HepG2 (cell line): ENCODE measurements around the gene TF. TPM values are rescaled to one million over a fixed set of nuclear protein-coding genes. Genes with fewer than 3 reads are reported as not detected.

ENCODE experiments used
- AGO2 ChIP-seq: fragments of 200-400 bp; formaldehyde crosslinking; optimal IDR thresholded peaks from 2 replicates; pipeline ENCODE3; 2017; ENCODE audit warnings: mild to moderate bottlenecking, low read depth, low read length, moderate library complexity
- ARID5B ChIP-seq: IDR thresholded peaks from 2 replicates; pipeline ENCODE4 v1.4.0; 2020; ENCODE audit warnings: mild to moderate bottlenecking, missing genetic modification reagents
- CENPX ChIP-seq: sonication (generic); formaldehyde crosslinking; IDR thresholded peaks from 2 replicates; pipeline ENCODE4 v1.9.0; 2021; ENCODE audit warnings: mild to moderate bottlenecking, missing genetic modification reagents, moderate library complexity
- GZF1 ChIP-seq: sonication (generic); formaldehyde crosslinking; IDR thresholded peaks from 2 replicates; pipeline ENCODE4 v1.5.1; 2020; ENCODE audit warnings: mild to moderate bottlenecking, missing genetic modification reagents
- KLF12 ChIP-seq: sonication (generic); formaldehyde crosslinking; IDR thresholded peaks from 2 replicates; pipeline ENCODE4 v1.4.0; 2020; ENCODE audit warnings: missing genetic modification reagents, borderline replicate concordance
- RBAK ChIP-seq: sonication (generic); formaldehyde crosslinking; IDR thresholded peaks from 2 replicates; pipeline ENCODE4 v1.5.1; 2020; ENCODE audit warnings: mild to moderate bottlenecking, missing genetic modification reagents
- SATB2 ChIP-seq: sonication (generic); formaldehyde crosslinking; IDR thresholded peaks from 2 replicates; pipeline ENCODE4 v1.5.0; 2020; ENCODE audit warnings: missing genetic modification reagents
- SCMH1 ChIP-seq: sonication (generic); formaldehyde crosslinking; IDR thresholded peaks from 2 replicates; pipeline ENCODE4 v1.9.0; 2021; ENCODE audit warnings: missing genetic modification reagents, mild to moderate bottlenecking, borderline replicate concordance
- TBP ChIP-seq: sonication (generic); formaldehyde crosslinking; IDR thresholded peaks from 2 replicates; pipeline ENCODE4 v1.5.0; 2020; ENCODE audit warnings: missing genetic modification reagents
- TIGD3 ChIP-seq: sonication (generic); formaldehyde crosslinking; IDR thresholded peaks from 2 replicates; pipeline ENCODE4 v1.5.1; 2020; ENCODE audit warnings: mild to moderate bottlenecking, missing genetic modification reagents, borderline replicate concordance
- ZKSCAN8 ChIP-seq: IDR thresholded peaks from 2 replicates; pipeline ENCODE4 v1.6.1; 2016; ENCODE audit warnings: borderline replicate concordance, missing genetic modification reagents, missing compliant biosample characterization
- ZMYM4 ChIP-seq: sonication (generic); formaldehyde crosslinking; IDR thresholded peaks from 2 replicates; pipeline ENCODE4 v1.8.1; 2023; ENCODE audit warnings: mild to moderate bottlenecking, missing genetic modification reagents
- ZNF138 ChIP-seq: sonication (generic); formaldehyde crosslinking; IDR thresholded peaks from 2 replicates; pipeline ENCODE4 v1.5.0; 2020; ENCODE audit warnings: mild to moderate bottlenecking, low read depth, missing genetic modification reagents
- ZNF547 ChIP-seq: sonication (generic); formaldehyde crosslinking; IDR thresholded peaks from 2 replicates; pipeline ENCODE4 v1.5.1; 2020; ENCODE audit warnings: mild to moderate bottlenecking, missing genetic modification reagents
- ZNF576 ChIP-seq: sonication (generic); formaldehyde crosslinking; IDR thresholded peaks from 2 replicates; pipeline ENCODE4 v1.4.0; 2020; ENCODE audit warnings: mild to moderate bottlenecking, missing genetic modification reagents
- ZNF800 ChIP-seq: sonication (generic); formaldehyde crosslinking; IDR thresholded peaks from 2 replicates; pipeline ENCODE4 v1.4.0; 2020; ENCODE audit warnings: missing genetic modification reagents
- ZUFSP ChIP-seq: sonication (generic); formaldehyde crosslinking; IDR thresholded peaks from 2 replicates; pipeline ENCODE4 v1.9.0; 2021; ENCODE audit warnings: missing genetic modification reagents, mild to moderate bottlenecking, borderline replicate concordance
- polyA plus RNA-seq, 8 experiments: library from polyadenylated mRNA; depleted of rRNA in 3 of 8; stranded (reverse) in 7 of 8; unstranded in 1 of 8; fragments of >200 nt; fragmentation: Illumina TruSeq in 4 of 8; extraction: Trizol in 4 of 8; gene quantifications; 2 replicates each; pipeline versions ENCODE4 v1.2.1 to v1.2.3, GENCODE V29; 2011 to 2016; ENCODE audit warnings: low read depth in 4 of 8, missing spikeins in 1 of 8, mixed read lengths in 1 of 8; ENCODE audit not compliant: insufficient read depth in 1 of 8
- total RNA-seq, 5 experiments: library from RNA; depleted of rRNA; stranded (reverse); fragments of >200 nt; fragmentation: Illumina TruSeq; extraction: Trizol; gene quantifications; 2 replicates each; pipeline ENCODE4 v1.2.3, GENCODE V29; 2016; ENCODE audit warnings: low read depth in 1 of 5
- TF ChIP-seq, protein P1 (sequence below): sonication (generic); formaldehyde crosslinking; IDR thresholded peaks from 2 replicates; pipeline ENCODE4 v1.4.0; 2020; ENCODE audit warnings: mild to moderate bottlenecking, low read depth, missing genetic modification reagents

The TF gene
- total and polyA plus RNA-seq, 2 of the 13 experiments (the other 11 are each of a cell fraction or from before 2014, with no cell fraction given): 10,074 to 11,821 TPM

DNA sequence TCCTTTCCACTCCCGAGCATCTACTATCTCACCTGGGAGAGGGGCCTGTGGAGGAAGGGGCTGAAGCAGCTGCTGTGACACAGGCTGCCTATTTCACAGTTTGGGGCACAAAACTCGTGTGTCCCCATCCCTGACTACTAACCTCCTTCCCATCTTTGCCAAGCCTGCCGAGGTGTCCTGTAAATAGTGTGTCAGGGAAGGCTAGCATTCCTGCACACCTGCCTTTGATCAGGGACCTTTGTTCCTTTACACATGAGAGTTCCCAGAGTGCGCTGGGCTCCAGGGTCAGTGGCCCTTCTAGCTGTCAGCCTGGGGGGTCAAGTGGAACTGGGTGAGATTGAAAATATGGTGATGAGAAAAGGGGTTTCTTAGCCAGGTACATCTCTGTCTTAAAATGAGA is 13.0 kb upstream of the TF start (continued):
- TF ChIP-seq ZNF800 (CRISPR knock-in tag) (no peak), KLF12 (no peak), AGO2 (no peak), ZNF547 (CRISPR knock-in tag) (no peak), SATB2 (CRISPR knock-in tag) (no peak), TIGD3 (CRISPR knock-in tag) (no peak), SCMH1 (CRISPR knock-in tag) (no peak), TBP (no peak), ZKSCAN8 (CRISPR knock-in tag) (peak; percentile 70; the same call in 1 of the 2 replicates), GZF1 (CRISPR knock-in tag) (no peak), ZUFSP (CRISPR knock-in tag) (no peak), CENPX (CRISPR knock-in tag) (no peak), ZNF576 (CRISPR knock-in tag) (no peak), ARID5B (CRISPR knock-in tag) (peak; percentile 97), ZMYM4 (peak; percentile 79), ZNF138 (CRISPR knock-in tag) (no peak), RBAK (0 out of 2 replicates have a peak, but pooled peaks have one; percentile 50)
- TF ChIP-seq, protein P1, sequence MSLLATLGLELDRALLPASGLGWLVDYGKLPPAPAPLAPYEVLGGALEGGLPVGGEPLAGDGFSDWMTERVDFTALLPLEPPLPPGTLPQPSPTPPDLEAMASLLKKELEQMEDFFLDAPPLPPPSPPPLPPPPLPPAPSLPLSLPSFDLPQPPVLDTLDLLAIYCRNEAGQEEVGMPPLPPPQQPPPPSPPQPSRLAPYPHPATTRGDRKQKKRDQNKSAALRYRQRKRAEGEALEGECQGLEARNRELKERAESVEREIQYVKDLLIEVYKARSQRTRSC (CRISPR knock-in tag): no peak
